CD8-positive, alpha-beta memory T cell (primary cell): ENCODE data around the gene HAO1. TPM values are rescaled to one million over a fixed set of nuclear protein-coding genes. Genes with fewer than 3 reads are reported as not detected.

Experiments
- CTCF ChIA-PET: fragments of 350-600 bp; sonication (Branson Sonifier 250); formaldehyde crosslinking; loops from one replicate; lab custom pipeline; 2021; ENCODE audit warnings: antibody characterized with exemption; lab: Charles Lee
- POLR2A ChIA-PET: fragments of 350-600 bp; sonication (Branson Sonifier 250); formaldehyde crosslinking; loops from one replicate; lab custom pipeline; 2021; ENCODE audit warnings: antibody characterized with exemption; lab: Charles Lee
- DNase-seq, 5 donors: peaks; one replicate each; pipeline versions ENCODE4 v3.0.0 to v3.0.0-alpha.2; 2020 to 2022; ENCODE audit warnings: mixed read lengths in 1 of 5
- H3K27ac ChIP-seq: one replicate; pipeline ENCODE4 v1.7.0; 2013; ENCODE audit warnings: low read depth, mild to moderate bottlenecking, low read length, moderate library complexity
- H3K27me3 ChIP-seq: 2 replicates; pipeline ENCODE4 v1.7.0; 2013; ENCODE audit warnings: low read length, mild to moderate bottlenecking; ENCODE audit not compliant: insufficient read depth, poor library complexity, severe bottlenecking
- H3K36me3 ChIP-seq: 2 replicates; pipeline ENCODE4 v1.7.0; 2013; ENCODE audit warnings: mild to moderate bottlenecking, low read length, moderate library complexity; ENCODE audit not compliant: insufficient read depth
- H3K4me1 ChIP-seq: 2 replicates; pipeline ENCODE4 v1.7.0; 2013; ENCODE audit warnings: mild to moderate bottlenecking, low read length, moderate library complexity; ENCODE audit not compliant: insufficient read depth
- H3K4me3 ChIP-seq: 2 replicates; pipeline ENCODE4 v1.7.0; 2013; ENCODE audit warnings: mild to moderate bottlenecking, low read length
- H3K9me3 ChIP-seq: 2 replicates; pipeline ENCODE4 v1.7.0; 2013; ENCODE audit warnings: mild to moderate bottlenecking, low read length
- H3K27ac Mint-ChIP-seq, 8 donors: one replicate each; pipeline ENCODE4 v1.8.0; 2020 to 2021; ENCODE audit warnings: mixed read lengths in 8 of 8, mild to moderate bottlenecking in 6 of 8, inconsistent platforms in 3 of 8, moderate library complexity in 3 of 8
- H3K27me3 Mint-ChIP-seq, 2 donors: one replicate each; pipeline ENCODE4 v1.8.0; 2020 to 2021; ENCODE audit warnings: mixed read lengths in 2 of 2, mild to moderate bottlenecking in 1 of 2, moderate library complexity in 1 of 2
- H3K36me3 Mint-ChIP-seq, 3 donors: one replicate each; pipeline ENCODE4 v1.8.0; 2020 to 2021; ENCODE audit warnings: mixed read lengths in 3 of 3, inconsistent platforms in 1 of 3, mild to moderate bottlenecking in 1 of 3
- H3K4me1 Mint-ChIP-seq, 3 donors: one replicate each; pipeline ENCODE4 v1.8.0; 2020 to 2021; ENCODE audit warnings: mixed read lengths in 3 of 3, inconsistent platforms in 1 of 3, mild to moderate bottlenecking in 1 of 3
- H3K4me3 Mint-ChIP-seq, 7 donors: one replicate each; pipeline ENCODE4 v1.8.0; 2020 to 2021; ENCODE audit warnings: mixed read lengths in 7 of 7, mild to moderate bottlenecking in 6 of 7, moderate library complexity in 4 of 7, inconsistent platforms in 2 of 7
- H3K9me3 Mint-ChIP-seq, 5 donors: one replicate each; pipeline ENCODE4 v1.8.0; 2020 to 2022; ENCODE audit warnings: mixed read lengths in 5 of 5, mild to moderate bottlenecking in 3 of 5, moderate library complexity in 2 of 5, inconsistent platforms in 1 of 5
- polyA plus RNA-seq: library from polyadenylated mRNA; unstranded; fragments of 300-500 nt; fragmentation: Illumina TruSeq; gene quantifications from one replicate; pipeline ENCODE4 v1.2.3, GENCODE V29; 2021
- total RNA-seq, 2 experiments: library from RNA; stranded (reverse); gene quantifications; one replicate each; pipeline ENCODE4 v1.2.3, GENCODE V29; 2021

The HAO1 gene
- not detected for total RNA-seq
- not detected for polyA plus RNA-seq

DNA sequence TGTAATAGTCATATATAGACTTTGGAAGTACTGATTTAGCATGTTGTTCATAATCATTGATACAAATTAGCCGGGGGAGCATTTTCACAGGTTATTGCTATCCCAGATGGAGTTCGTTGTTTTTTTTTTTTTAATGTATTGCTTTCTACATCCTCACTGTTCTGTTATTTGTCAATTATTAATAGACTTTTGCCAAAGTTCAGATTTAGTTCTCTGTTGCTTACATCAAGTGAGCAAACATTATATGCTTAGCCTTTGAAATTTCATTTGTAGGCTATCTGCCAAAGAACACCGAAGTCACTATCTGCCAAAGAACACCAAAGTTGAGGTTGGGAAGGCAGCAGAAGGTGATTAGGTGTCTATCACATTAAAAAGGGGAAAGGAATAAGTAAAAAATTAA, at the start of gene HAO1:
TSS of gene HAO1 (minus strand) at position 118 of the 400 bp plus-strand sequence. CDS start at position 82, 36 bp downstream.
- Histone ChIP-seq H3K4me1 (no peaks in the 10 kb centered on the region), H3K9me3 (no peaks in the 10 kb centered on the region), H3K4me3 (no peak within 1 kb of the TSS), H3K36me3 (no peaks in the 10 kb centered on the region), H3K27me3 (no peaks in the 10 kb centered on the region), H3K27ac (no peak within 1 kb of the TSS)
- DNase-seq = no peak
- peaks cover 5 to 10% of the 10 kb centered on the region in 2 donors for H3K27me3 Mint-ChIP-seq
- H3K9me3 Mint-ChIP-seq = no peaks in the 10 kb centered on the region
- H3K4me3 Mint-ChIP-seq = no peak within 1 kb of the TSS
- H3K4me1 Mint-ChIP-seq = peaks cover 0 to 5% (median 0%) of the 10 kb centered on the region in 3 donors
- no peak within 1 kb of the TSS for H3K27ac Mint-ChIP-seq
- ChIA-PET CTCF (no interaction called here), POLR2A (no interaction called here)
- no peaks in the 10 kb centered on the region for H3K36me3 Mint-ChIP-seq

DNA sequence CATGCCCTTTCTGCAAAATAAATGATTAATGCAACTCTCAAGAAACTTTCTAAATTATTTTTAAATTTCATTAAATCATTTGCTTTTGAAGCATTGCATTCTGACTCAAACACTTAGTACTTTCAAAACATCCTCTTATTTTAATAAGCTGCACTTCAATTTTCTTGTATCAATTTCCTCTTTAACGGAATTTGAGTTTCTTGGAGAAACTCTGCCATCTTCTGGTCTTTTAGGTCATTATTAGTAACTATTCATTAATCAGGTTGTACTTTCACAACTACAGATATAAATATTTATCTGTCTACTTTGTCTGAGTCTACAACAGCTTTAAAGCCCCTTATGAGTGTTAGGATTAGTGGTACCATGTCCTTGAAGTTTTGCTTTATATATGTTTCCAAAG, 49.1 kb upstream of the HAO1 start:
- H3K4me3 ChIP-seq = no peak overlapping the region
- ChIA-PET CTCF (interaction anchor here (1.0 kb wide), 1 partner anchor 11 kb away, joined by 4 read pairs; no protein-coding TSS in a partner anchor), POLR2A (no interaction called here)
- DNase-seq = no peak
- Mint-ChIP-seq H3K27ac (no peak overlapping the region), H3K4me1 (peaks cover 0 to 6% (median 2%) of the 10 kb centered on the region in 3 donors), H3K4me3 (no peak overlapping the region), H3K36me3 (peaks cover 10 to 74% (median 17%) of the 10 kb centered on the region in 3 donors), H3K27me3 (no peaks in the 10 kb centered on the region), H3K9me3 (peaks cover 0 to 8% (median 5%) of the 10 kb centered on the region in 5 donors)
- H3K9me3 ChIP-seq = no peaks in the 10 kb centered on the region
- H3K4me1 ChIP-seq = no peaks in the 10 kb centered on the region
- peaks cover 11% of the 10 kb centered on the region for H3K36me3 ChIP-seq
- no peak overlapping the region for H3K27ac ChIP-seq
- no peaks in the 10 kb centered on the region for H3K27me3 ChIP-seq

DNA sequence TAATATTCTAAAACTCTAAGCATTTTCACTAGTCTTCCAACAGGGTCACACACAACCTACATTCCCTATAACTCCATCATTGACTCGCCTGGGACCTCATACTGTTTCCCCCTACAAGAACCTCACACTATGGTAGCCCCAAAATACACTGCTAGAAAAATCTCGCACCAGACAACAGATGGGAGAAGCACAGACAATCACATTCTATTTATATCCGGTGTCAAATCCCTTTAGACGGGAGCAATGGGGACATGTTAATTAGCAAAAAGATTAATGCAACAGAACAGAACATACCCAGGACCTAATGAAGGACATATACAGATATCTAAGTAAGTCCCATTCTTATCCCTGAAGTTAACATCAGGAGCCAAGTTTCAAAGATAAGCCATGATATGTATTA, 45.7 kb upstream of the HAO1 start:
- Histone ChIP-seq H3K9me3 (no peaks in the 10 kb centered on the region), H3K36me3 (peaks cover 15% of the 10 kb centered on the region), H3K27me3 (no peaks in the 10 kb centered on the region), H3K4me1 (no peaks in the 10 kb centered on the region), H3K27ac (no peak overlapping the region), H3K4me3 (no peak overlapping the region)
- no peak for DNase-seq
- Mint-ChIP-seq H3K27me3 (no peaks in the 10 kb centered on the region), H3K4me3 (no peak overlapping the region), H3K9me3 (no peaks in the 10 kb centered on the region), H3K27ac (peak overlapping the region in 3 of 8 donors; percentile 3 to 54 (median 19)), H3K4me1 (peaks cover 12 to 20% (median 14%) of the 10 kb centered on the region in 3 donors), H3K36me3 (peaks cover 6 to 82% (median 17%) of the 10 kb centered on the region in 3 donors)
- ChIA-PET POLR2A (no interaction called here), CTCF (no interaction called here)

DNA sequence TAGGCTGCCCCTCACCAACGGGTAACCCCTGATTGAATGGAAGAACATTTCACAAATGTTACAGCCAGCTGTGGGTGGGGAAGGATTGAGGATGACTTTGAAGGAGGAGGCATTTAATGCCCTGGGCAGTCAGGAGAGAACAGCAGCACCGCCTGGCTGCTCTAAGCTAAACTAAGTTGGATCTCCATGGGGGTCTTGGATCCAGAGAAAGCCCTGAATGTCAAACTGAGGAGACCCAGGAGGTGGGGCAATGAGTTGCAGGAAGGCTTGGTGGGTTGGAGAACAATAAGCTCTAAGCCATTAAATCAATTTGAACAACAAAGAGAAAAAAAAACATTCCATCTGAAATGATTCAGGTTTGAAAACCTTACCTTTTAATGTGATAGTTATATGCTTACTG, 43.9 kb upstream of the HAO1 start:
- Histone ChIP-seq H3K4me1 (no peaks in the 10 kb centered on the region), H3K4me3 (no peak overlapping the region), H3K9me3 (no peaks in the 10 kb centered on the region), H3K36me3 (peaks cover 15% of the 10 kb centered on the region), H3K27me3 (no peaks in the 10 kb centered on the region), H3K27ac (no peak overlapping the region)
- no peak for DNase-seq
- CTCF ChIA-PET = interaction anchor here (0.6 kb wide), 1 partner anchor 26 kb away, joined by 3 read pairs; no protein-coding TSS in a partner anchor
- H3K4me1 Mint-ChIP-seq = peaks cover 20 to 23% (median 22%) of the 10 kb centered on the region in 3 donors
- no peaks in the 10 kb centered on the region for H3K9me3 Mint-ChIP-seq
- POLR2A ChIA-PET = no interaction called here
- no peaks in the 10 kb centered on the region for H3K27me3 Mint-ChIP-seq
- H3K27ac Mint-ChIP-seq = peak overlapping the region in 3 of 8 donors; percentile 57 to 79 (median 68)
- H3K36me3 Mint-ChIP-seq = peaks cover 8 to 79% (median 20%) of the 10 kb centered on the region in 3 donors
- H3K4me3 Mint-ChIP-seq = no peak overlapping the region

DNA sequence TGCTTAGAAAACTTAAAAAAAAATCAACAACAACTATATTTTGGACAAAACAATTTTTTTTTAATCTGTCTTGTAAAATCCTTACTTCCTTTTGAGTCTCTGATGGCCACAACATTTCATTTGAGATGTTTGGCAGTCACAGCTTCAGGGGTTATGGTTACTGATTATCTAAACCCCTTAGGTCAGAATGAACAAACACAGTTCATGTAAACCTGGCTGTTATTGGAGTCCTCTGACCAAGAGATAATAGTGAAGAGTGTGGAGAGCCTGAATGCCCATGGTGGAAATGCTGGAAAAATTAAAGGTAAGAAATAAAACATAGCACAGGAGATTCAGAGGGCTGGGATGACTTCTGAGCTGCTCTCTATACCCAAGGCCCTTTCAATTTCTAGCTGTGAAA, 41.1 kb upstream of the HAO1 start:
- Histone ChIP-seq H3K36me3 (peaks cover 15% of the 10 kb centered on the region), H3K9me3 (no peaks in the 10 kb centered on the region), H3K27me3 (no peaks in the 10 kb centered on the region), H3K4me3 (no peak overlapping the region), H3K27ac (no peak overlapping the region), H3K4me1 (no peaks in the 10 kb centered on the region)
- POLR2A ChIA-PET = no interaction called here
- Mint-ChIP-seq H3K9me3 (no peaks in the 10 kb centered on the region), H3K36me3 (peaks cover 12 to 75% (median 23%) of the 10 kb centered on the region in 3 donors), H3K27ac (peak overlapping the region in 4 of 8 donors; percentile 34 to 94 (median 70)), H3K4me3 (no peak overlapping the region), H3K27me3 (no peaks in the 10 kb centered on the region), H3K4me1 (peaks cover 20 to 23% (median 20%) of the 10 kb centered on the region in 3 donors)
- CTCF ChIA-PET = no interaction called here
- no peak for DNase-seq

DNA sequence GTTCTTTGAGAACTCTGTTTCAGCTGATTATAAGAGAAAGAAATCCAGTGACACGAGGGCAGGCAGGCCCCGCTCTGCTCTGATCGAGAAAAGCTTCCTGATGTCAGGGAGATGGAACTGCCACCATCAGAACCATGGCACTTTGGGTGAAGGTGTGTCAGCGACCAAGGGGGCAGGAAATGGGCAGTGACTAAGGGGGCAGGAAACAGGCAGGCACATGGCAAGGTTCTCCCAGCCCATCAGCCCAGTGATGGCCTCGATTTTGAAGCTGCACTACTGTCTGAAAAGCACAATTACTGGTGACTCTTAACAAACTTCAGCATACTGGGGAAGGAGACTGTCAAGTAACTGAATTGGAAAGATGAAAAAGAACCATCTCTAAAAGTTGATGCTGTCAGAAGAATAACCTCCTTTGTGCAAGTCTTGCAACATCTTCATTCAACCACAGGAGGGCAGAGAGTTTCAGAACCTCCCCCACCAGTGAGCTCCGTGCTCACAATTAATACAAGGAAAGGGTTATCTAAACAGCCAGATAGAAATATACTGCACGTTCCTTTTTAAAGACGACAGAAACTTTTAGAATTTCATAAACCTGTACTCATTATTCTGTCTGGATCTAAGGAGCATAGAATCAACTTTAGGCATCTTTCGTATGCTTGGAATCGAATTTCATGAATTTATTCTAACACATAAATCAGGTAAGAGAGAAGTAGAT, 40.2 kb upstream of the HAO1 start:
- Mint-ChIP-seq H3K27ac (peak overlapping the region in 6 of 8 donors; percentile 2 to 88 (median 72)), H3K36me3 (peaks cover 12 to 69% (median 21%) of the 10 kb centered on the region in 3 donors), H3K9me3 (no peaks in the 10 kb centered on the region), H3K4me1 (peaks cover 20 to 23% (median 20%) of the 10 kb centered on the region in 3 donors), H3K4me3 (no peak overlapping the region), H3K27me3 (no peaks in the 10 kb centered on the region)
- ChIA-PET POLR2A (interaction anchor here (0.6 to 0.7 kb wide), 2 partner anchors 37 to 50 kb away, joined by 3 read pairs; no protein-coding TSS in a partner anchor), CTCF (interaction anchor here (1.4 to 1.5 kb wide), 2 partner anchors 55 to 63 kb away, joined by 3 to 5 read pairs; no protein-coding TSS in a partner anchor)
- H3K4me1 ChIP-seq = no peaks in the 10 kb centered on the region
- DNase-seq = no peak
- H3K27ac ChIP-seq = no peak overlapping the region
- H3K4me3 ChIP-seq = no peak overlapping the region
- H3K27me3 ChIP-seq = no peaks in the 10 kb centered on the region
- H3K9me3 ChIP-seq = no peaks in the 10 kb centered on the region
- H3K36me3 ChIP-seq = peaks cover 10% of the 10 kb centered on the region

DNA sequence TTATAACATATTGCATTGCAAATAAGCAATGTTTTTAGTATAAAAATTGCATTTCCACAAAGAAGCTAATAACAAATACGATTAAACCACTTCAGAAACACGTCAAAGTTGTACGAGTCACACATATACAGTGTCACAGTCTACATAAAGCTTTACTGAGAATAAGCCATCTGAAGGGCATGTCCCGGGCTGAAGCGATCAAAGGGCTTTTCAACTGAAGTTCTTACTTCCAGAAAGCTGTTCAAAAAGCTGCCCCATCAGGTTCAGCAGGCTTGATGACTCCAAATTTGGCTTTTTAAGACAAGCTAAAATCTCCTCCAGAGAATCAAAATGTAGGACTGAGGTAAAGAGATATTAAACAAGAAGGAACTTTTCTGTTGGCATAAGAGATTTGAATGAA, 37.5 kb upstream of the HAO1 start:
- peaks cover 20 to 23% (median 20%) of the 10 kb centered on the region in 3 donors for H3K4me1 Mint-ChIP-seq
- peaks cover 10% of the 10 kb centered on the region for H3K36me3 ChIP-seq
- H3K27me3 ChIP-seq = no peaks in the 10 kb centered on the region
- no peak overlapping the region for H3K27ac Mint-ChIP-seq
- H3K4me1 ChIP-seq = no peaks in the 10 kb centered on the region
- no peaks in the 10 kb centered on the region for H3K27me3 Mint-ChIP-seq
- no peak overlapping the region for H3K4me3 Mint-ChIP-seq
- H3K9me3 Mint-ChIP-seq = no peaks in the 10 kb centered on the region
- H3K27ac ChIP-seq = no peak overlapping the region
- ChIA-PET CTCF (no interaction called here), POLR2A (no interaction called here)
- no peak overlapping the region for H3K4me3 ChIP-seq
- DNase-seq = no peak
- no peaks in the 10 kb centered on the region for H3K9me3 ChIP-seq
- peaks cover 12 to 47% (median 12%) of the 10 kb centered on the region in 3 donors for H3K36me3 Mint-ChIP-seq

DNA sequence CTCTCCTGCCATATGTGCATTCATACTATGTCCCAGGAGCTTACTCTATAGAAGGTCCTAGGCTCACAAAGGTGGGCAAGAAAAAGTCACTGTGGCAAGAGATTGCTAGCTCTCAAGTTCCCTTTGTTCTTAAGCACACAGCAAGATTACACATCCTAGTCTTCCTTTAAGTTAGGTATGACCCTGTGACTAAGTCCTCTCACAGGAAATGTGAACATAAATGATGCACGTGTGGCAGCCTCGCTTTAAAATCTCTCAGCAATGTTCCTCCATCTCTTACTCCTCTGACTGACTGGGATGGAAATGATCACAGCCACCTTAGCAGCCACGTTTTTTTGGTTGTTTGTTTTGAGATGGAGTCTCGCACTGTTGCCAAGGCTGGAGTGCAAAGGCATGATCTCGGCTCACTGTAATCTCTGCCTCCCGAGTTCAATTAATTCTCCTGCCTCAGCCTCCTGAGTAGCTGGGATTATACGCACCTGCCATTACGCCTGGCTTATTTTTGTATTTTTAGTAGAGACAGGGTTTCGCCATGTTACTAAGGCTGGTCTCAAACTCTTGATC, 35.7 kb upstream of the HAO1 start:
- no peak for DNase-seq
- no peaks in the 10 kb centered on the region for H3K27me3 ChIP-seq
- H3K9me3 Mint-ChIP-seq = no peaks in the 10 kb centered on the region
- CTCF ChIA-PET = no interaction called here
- H3K27ac ChIP-seq = no peak overlapping the region
- POLR2A ChIA-PET = no interaction called here
- peaks cover 6 to 29% (median 7%) of the 10 kb centered on the region in 3 donors for H3K36me3 Mint-ChIP-seq
- no peaks in the 10 kb centered on the region for H3K27me3 Mint-ChIP-seq
- no peaks in the 10 kb centered on the region for H3K9me3 ChIP-seq
- no peaks in the 10 kb centered on the region for H3K4me1 ChIP-seq
- H3K4me3 ChIP-seq = no peak overlapping the region
- peaks cover 8 to 9% (median 9%) of the 10 kb centered on the region in 3 donors for H3K4me1 Mint-ChIP-seq
- no peaks in the 10 kb centered on the region for H3K36me3 ChIP-seq
- H3K27ac Mint-ChIP-seq = peak overlapping the region in 1 of 8 donors; percentile 4
- no peak overlapping the region for H3K4me3 Mint-ChIP-seq
